AG04450 (cell line): ENCODE results near the gene SSUH2. TPM values are rescaled to one million over a fixed set of nuclear protein-coding genes. Genes with fewer than 3 reads are reported as not detected.

ENCODE experiments used
- CTCF ChIA-PET: fragments of 300-600, 350-600 bp; formaldehyde crosslinking; extraction: SDS; loops from one replicate; lab custom pipeline; 2022; ENCODE audit warnings: antibody characterized with exemption, inconsistent platforms; lab: Charles Lee
- POLR2A ChIA-PET: fragments of 350-600 bp; formaldehyde crosslinking; extraction: SDS; loops from one replicate; lab custom pipeline; 2021; ENCODE audit warnings: antibody characterized with exemption, inconsistent platforms; lab: Yijun Ruan, JAX
- DNase-seq: peaks from one replicate; pipeline ENCODE4 v3.0.0-alpha.2; 2011; ENCODE audit warnings: low read depth, low spot score
- H3K27ac ChIP-seq: one replicate; pipeline ENCODE4 v1.5.1; 2012; ENCODE audit warnings: low read depth, low read length, control low read depth
- H3K27me3 ChIP-seq: one replicate; pipeline ENCODE4 v1.6.0; 2012; ENCODE audit warnings: low read length; ENCODE audit not compliant: control insufficient read depth, insufficient read depth
- H3K4me3 ChIP-seq: 2 replicates; pipeline ENCODE4 v1.5.1; 2011; ENCODE audit warnings: mild to moderate bottlenecking, low read depth, low read length, control low read depth
- H3K9me3 ChIP-seq: 2 replicates; pipeline ENCODE4 v1.5.1; 2012; ENCODE audit warnings: low read length; ENCODE audit not compliant: control insufficient read depth, insufficient read depth
- CTCF ChIP-seq: IDR thresholded peaks from 2 replicates; pipeline ENCODE4 v1.5.1; 2011; ENCODE audit warnings: low read depth, low read length, control low read depth, inconsistent platforms
- polyA plus RNA-seq: library from polyadenylated mRNA; depleted of rRNA; stranded (reverse); fragments of >200 nt; gene quantifications from 2 replicates; pipeline ENCODE4 v1.2.3, GENCODE V29; 2011; rRNA removed

Gene SSUH2
- polyA plus RNA-seq, 1 experiment, result 0.09 TPM

- no peaks in the 10 kb centered on the region for H3K27me3 ChIP-seq
- DNase-seq, result no peak
- no peak overlapping the region for H3K4me3 ChIP-seq
- CTCF ChIA-PET, result interaction anchor here (0.8 kb wide), 1 partner anchor 127 kb away, joined by 3 read pairs; no protein-coding TSS in a partner anchor
- POLR2A ChIA-PET, result no interaction called here
- no peak for TF ChIP-seq CTCF
- no peak overlapping the region for H3K27ac ChIP-seq
- no peaks in the 10 kb centered on the region for H3K9me3 ChIP-seq
Observed at GRCh38 chr3:8571256-8571655, 73.3 kb downstream of the SSUH2 start.

Other genes with a start within 250 kb of the SSUH2 start
- 39.1 and 49.5 TPM in 2 replicates for gene LMCD1, start 143.0 kb downstream of the SSUH2 start, polyA plus RNA-seq
- not detected in 2 replicates for gene CAV3, start 89.0 kb upstream of the SSUH2 start, polyA plus RNA-seq
- gene OXTR, start 124.8 kb upstream of the SSUH2 start, polyA plus RNA-seq, result 57.2 and 58.7 TPM in 2 replicates